ENCODE results near the gene ACADL. TPM values are rescaled to one million over a fixed set of nuclear protein-coding genes. Genes with fewer than 3 reads are reported as not detected.

The ACADL gene
- total and polyA plus RNA-seq, 4 experiments from 2014 or later, result not detected

GRCh38 chr2:210203558-210203957 lies 21.7 kb downstream of the ACADL start:
- Mint-ChIP-seq H3K36me3 (no peaks in the 10 kb centered on the region), H3K27me3 (peaks cover 14 to 17% of the 10 kb centered on the region in 2 donors), H3K4me3 (no peak overlapping the region), H3K9me3 (no peaks in the 10 kb centered on the region), H3K27ac (no peak overlapping the region), H3K4me1 (no peaks in the 10 kb centered on the region)
- no peaks in the 10 kb centered on the region for H3K4me1 ChIP-seq (ENCODE audit: insufficient read depth, low read length)
- intact Hi-C loops (cut with micrococcal nuclease), result loop anchor here (5.0 kb wide), 1 partner anchor 871 kb away; no protein-coding TSS in a partner anchor
- H3K4me3 ChIP-seq (ENCODE audit: low read length in 2 of 2), result no peak overlapping the region
- H3K27ac ChIP-seq (ENCODE audit: low read depth, low read length), result no peak overlapping the region
- POLR2A ChIA-PET (ENCODE audit: partially characterized antibody), result no interaction called here
- no peaks in the 10 kb centered on the region for H3K36me3 ChIP-seq (ENCODE audit: insufficient read depth, low read length)
- no peak for DNase-seq
- no peaks in the 10 kb centered on the region for H3K27me3 ChIP-seq (ENCODE audit: insufficient read depth, low read length)
- H3K9me3 ChIP-seq (ENCODE audit: control insufficient read depth in 1 of 2, low read length in 2 of 2), result no peaks in the 10 kb centered on the region
- CTCF ChIA-PET (ENCODE audit: partially characterized antibody), result interaction anchor here (1.0 to 2.0 kb wide), 3 partner anchors 11 to 228 kb away, joined by 3 to 14 read pairs (median 4); no protein-coding TSS in a partner anchor

- Histone ChIP-seq H3K27ac (ENCODE audit: low read depth, low read length) (no peak overlapping the region), H3K4me3 (ENCODE audit: low read length in 2 of 2) (no peak overlapping the region), H3K36me3 (ENCODE audit: insufficient read depth, low read length) (no peaks in the 10 kb centered on the region), H3K4me1 (ENCODE audit: insufficient read depth, low read length) (no peaks in the 10 kb centered on the region), H3K27me3 (ENCODE audit: insufficient read depth, low read length) (no peaks in the 10 kb centered on the region), H3K9me3 (ENCODE audit: control insufficient read depth in 1 of 2, low read length in 2 of 2) (no peaks in the 10 kb centered on the region)
- ChIA-PET CTCF (ENCODE audit: partially characterized antibody) (interaction anchor here (0.8 to 2.0 kb wide), 3 partner anchors 11 to 226 kb away, joined by 3 to 14 read pairs (median 3); no protein-coding TSS in a partner anchor), POLR2A (ENCODE audit: partially characterized antibody) (interaction anchor here (0.5 kb wide), 1 partner anchor 152 kb away, joined by 3 read pairs; no protein-coding TSS in a partner anchor)
- intact Hi-C loops (cut with micrococcal nuclease), result loop anchor here (5.0 kb wide), 1 partner anchor 871 kb away; no protein-coding TSS in a partner anchor
- Mint-ChIP-seq H3K36me3 (no peaks in the 10 kb centered on the region), H3K27ac (no peak overlapping the region), H3K4me1 (no peaks in the 10 kb centered on the region), H3K4me3 (no peak overlapping the region), H3K27me3 (peaks cover 13 to 18% of the 10 kb centered on the region in 2 donors), H3K9me3 (no peaks in the 10 kb centered on the region)
- no peak for DNase-seq
Measured at GRCh38 chr2:210203147-210203546, 22.1 kb downstream of the ACADL start.

GRCh38 chr2:210199854-210200253 lies 25.4 kb downstream of the ACADL start:
- no peaks in the 10 kb centered on the region for H3K4me1 ChIP-seq (ENCODE audit: insufficient read depth, low read length)
- Mint-ChIP-seq H3K4me3 (no peak overlapping the region), H3K27ac (peak overlapping the region in 1 of 7 donors; percentile 57), H3K4me1 (no peaks in the 10 kb centered on the region), H3K36me3 (no peaks in the 10 kb centered on the region), H3K9me3 (no peaks in the 10 kb centered on the region), H3K27me3 (peaks cover 7 to 12% of the 10 kb centered on the region in 2 donors)
- H3K27ac ChIP-seq (ENCODE audit: low read depth, low read length), result no peak overlapping the region
- no peaks in the 10 kb centered on the region for H3K36me3 ChIP-seq (ENCODE audit: insufficient read depth, low read length)
- CTCF ChIA-PET (ENCODE audit: partially characterized antibody), result interaction anchor here (1.1 to 5.7 kb wide), 3 partner anchors 11 to 222 kb away, joined by 4 to 190 read pairs (median 10); no protein-coding TSS in a partner anchor
- DNase-seq, result no peak
- H3K9me3 ChIP-seq (ENCODE audit: control insufficient read depth in 1 of 2, low read length in 2 of 2), result no peaks in the 10 kb centered on the region
- H3K4me3 ChIP-seq (ENCODE audit: low read length in 2 of 2), result no peak overlapping the region
- H3K27me3 ChIP-seq (ENCODE audit: insufficient read depth, low read length), result peaks cover 3% of the 10 kb centered on the region
- POLR2A ChIA-PET (ENCODE audit: partially characterized antibody), result no interaction called here
- intact Hi-C loops (cut with micrococcal nuclease), result loop anchor here (1.0 to 5.0 kb wide), 4 partner anchors 223 to 1827 kb away; no protein-coding TSS in a partner anchor

GRCh38 chr2:210199186-210199765 lies 26.0 kb downstream of the ACADL start:
- H3K4me1 ChIP-seq (ENCODE audit: insufficient read depth, low read length), result no peaks in the 10 kb centered on the region
- H3K27ac ChIP-seq (ENCODE audit: low read depth, low read length), result no peak overlapping the region
- no peaks in the 10 kb centered on the region for H3K9me3 ChIP-seq (ENCODE audit: control insufficient read depth in 1 of 2, low read length in 2 of 2)
- no peak overlapping the region for H3K27ac Mint-ChIP-seq
- H3K4me1 Mint-ChIP-seq, result no peaks in the 10 kb centered on the region
- H3K9me3 Mint-ChIP-seq, result no peaks in the 10 kb centered on the region
- H3K36me3 ChIP-seq (ENCODE audit: insufficient read depth, low read length), result no peaks in the 10 kb centered on the region
- POLR2A ChIA-PET (ENCODE audit: partially characterized antibody), result no interaction called here
- peaks cover 5% of the 10 kb centered on the region for H3K27me3 ChIP-seq (ENCODE audit: insufficient read depth, low read length)
- CTCF ChIA-PET (ENCODE audit: partially characterized antibody), result interaction anchor here (0.8 to 5.7 kb wide), 18 partner anchors 9 to 865 kb away, joined by 3 to 190 read pairs (median 3); no protein-coding TSS in a partner anchor
- H3K36me3 Mint-ChIP-seq, result no peaks in the 10 kb centered on the region
- peaks cover 4 to 12% of the 10 kb centered on the region in 2 donors for H3K27me3 Mint-ChIP-seq
- H3K4me3 ChIP-seq (ENCODE audit: low read length in 2 of 2), result no peak overlapping the region
- intact Hi-C loops (cut with micrococcal nuclease), result loop anchor here (1.0 to 5.0 kb wide), 3 partner anchors 222 to 1826 kb away; no protein-coding TSS in a partner anchor
- no peak overlapping the region for H3K4me3 Mint-ChIP-seq
- peak in 4 of 5 donors; percentile 19 to 30 (median 24) for DNase-seq

GRCh38 chr2:210198326-210198725 lies 26.9 kb downstream of the ACADL start:
- H3K36me3 Mint-ChIP-seq, result no peaks in the 10 kb centered on the region
- H3K36me3 ChIP-seq (ENCODE audit: insufficient read depth, low read length), result no peaks in the 10 kb centered on the region
- no peak overlapping the region for H3K27ac ChIP-seq (ENCODE audit: low read depth, low read length)
- no peak overlapping the region for H3K4me3 ChIP-seq (ENCODE audit: low read length in 2 of 2)
- intact Hi-C loops (cut with micrococcal nuclease), result loop anchor here (5.0 kb wide), 1 partner anchor 1731 kb away; no protein-coding TSS in a partner anchor
- no peaks in the 10 kb centered on the region for H3K4me1 Mint-ChIP-seq
- no peaks in the 10 kb centered on the region for H3K4me1 ChIP-seq (ENCODE audit: insufficient read depth, low read length)
- ChIA-PET POLR2A (ENCODE audit: partially characterized antibody) (no interaction called here), CTCF (ENCODE audit: partially characterized antibody) (interaction anchor here (0.8 to 5.7 kb wide), 15 partner anchors 10 to 238 kb away, joined by 3 to 190 read pairs (median 3); no protein-coding TSS in a partner anchor)
- no peak overlapping the region for H3K4me3 Mint-ChIP-seq
- no peak overlapping the region for H3K27ac Mint-ChIP-seq
- DNase-seq, result no peak
- H3K27me3 Mint-ChIP-seq, result peaks cover 4 to 12% of the 10 kb centered on the region in 2 donors
- no peaks in the 10 kb centered on the region for H3K9me3 ChIP-seq (ENCODE audit: control insufficient read depth in 1 of 2, low read length in 2 of 2)
- H3K9me3 Mint-ChIP-seq, result no peaks in the 10 kb centered on the region
- peaks cover 5% of the 10 kb centered on the region for H3K27me3 ChIP-seq (ENCODE audit: insufficient read depth, low read length)

GRCh38 chr2:210197720-210198119 lies 27.5 kb downstream of the ACADL start:
- intact Hi-C loops (cut with micrococcal nuclease), result loop anchor here (5.0 kb wide), 1 partner anchor 1730 kb away; no protein-coding TSS in a partner anchor
- Histone ChIP-seq H3K4me3 (ENCODE audit: low read length in 2 of 2) (no peak overlapping the region), H3K36me3 (ENCODE audit: insufficient read depth, low read length) (no peaks in the 10 kb centered on the region), H3K4me1 (ENCODE audit: insufficient read depth, low read length) (no peaks in the 10 kb centered on the region), H3K27ac (ENCODE audit: low read depth, low read length) (no peak overlapping the region), H3K27me3 (ENCODE audit: insufficient read depth, low read length) (peaks cover 5% of the 10 kb centered on the region), H3K9me3 (ENCODE audit: control insufficient read depth in 1 of 2, low read length in 2 of 2) (no peaks in the 10 kb centered on the region)
- Mint-ChIP-seq H3K27ac (no peak overlapping the region), H3K4me1 (no peaks in the 10 kb centered on the region), H3K27me3 (peaks cover under 1 to 9% of the 10 kb centered on the region in 2 donors), H3K36me3 (no peaks in the 10 kb centered on the region), H3K4me3 (no peak overlapping the region), H3K9me3 (no peaks in the 10 kb centered on the region)
- POLR2A ChIA-PET (ENCODE audit: partially characterized antibody), result no interaction called here
- CTCF ChIA-PET (ENCODE audit: partially characterized antibody), result interaction anchor here (1.2 to 5.7 kb wide), 4 partner anchors 51 to 229 kb away, joined by 4 to 190 read pairs (median 5); no protein-coding TSS in a partner anchor
- no peak for DNase-seq

GRCh38 chr2:210195101-210195852 lies 30.0 kb downstream of the ACADL start:
- peaks cover 5% of the 10 kb centered on the region for H3K27me3 ChIP-seq (ENCODE audit: insufficient read depth, low read length)
- H3K27me3 Mint-ChIP-seq, result peaks cover 2 to 8% of the 10 kb centered on the region in 2 donors
- no peaks in the 10 kb centered on the region for H3K9me3 ChIP-seq (ENCODE audit: control insufficient read depth in 1 of 2, low read length in 2 of 2)
- no peak overlapping the region for H3K4me3 Mint-ChIP-seq
- POLR2A ChIA-PET (ENCODE audit: partially characterized antibody), result no interaction called here
- peak in 4 of 5 donors; percentile 29 to 45 (median 41) for DNase-seq
- CTCF ChIA-PET (ENCODE audit: partially characterized antibody), result interaction anchor here (0.8 to 5.7 kb wide), 10 partner anchors 9 to 233 kb away, joined by 3 to 190 read pairs (median 3); no protein-coding TSS in a partner anchor
- no peaks in the 10 kb centered on the region for H3K4me1 ChIP-seq (ENCODE audit: insufficient read depth, low read length)
- H3K27ac ChIP-seq (ENCODE audit: low read depth, low read length), result no peak overlapping the region
- no peaks in the 10 kb centered on the region for H3K36me3 ChIP-seq (ENCODE audit: insufficient read depth, low read length)
- H3K4me3 ChIP-seq (ENCODE audit: low read length in 2 of 2), result no peak overlapping the region
- H3K27ac Mint-ChIP-seq, result no peak overlapping the region
- H3K9me3 Mint-ChIP-seq, result no peaks in the 10 kb centered on the region
- intact Hi-C loops (cut with micrococcal nuclease), result loop anchor here (1.0 to 5.0 kb wide), 3 partner anchors 122 to 1728 kb away; no protein-coding TSS in a partner anchor
- H3K36me3 Mint-ChIP-seq, result no peaks in the 10 kb centered on the region
- no peaks in the 10 kb centered on the region for H3K4me1 Mint-ChIP-seq

Data from CD4-positive, alpha-beta memory T cell (primary cell).